Measurements from ENCODE around the gene APBA1.

The APBA1 gene

DNA sequence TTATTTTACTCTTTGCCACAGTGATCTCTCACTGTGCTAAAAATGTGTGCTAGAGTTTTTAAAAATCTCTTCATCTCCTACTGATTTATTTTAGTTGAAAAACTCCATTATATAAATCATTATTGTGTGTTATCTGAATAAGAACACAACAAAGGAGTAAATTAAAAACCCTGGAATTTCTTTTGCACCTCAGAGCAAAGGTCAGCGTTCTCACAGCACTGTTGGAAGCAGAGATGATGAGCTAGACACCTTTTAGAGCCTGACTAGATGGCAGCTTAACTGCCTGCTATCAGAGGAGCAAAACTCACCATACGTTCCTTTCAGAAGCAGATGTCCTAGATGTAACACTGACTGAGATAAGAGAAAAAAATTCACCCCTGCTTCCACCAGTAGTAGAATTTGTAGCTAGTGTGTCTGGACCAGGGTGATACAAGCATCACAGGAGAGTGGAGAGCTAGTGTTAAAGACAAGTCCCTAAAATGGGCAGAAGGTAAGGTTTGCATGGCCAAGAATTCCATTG is 200.0 kb downstream of the APBA1 start:
- DNase-seq (ENCODE audit: low spot score): no peak

- no peak for DNase-seq (ENCODE audit: low spot score)
Measured at GRCh38 chr9:69471433-69471832, 200.7 kb downstream of the APBA1 start.

- DNase-seq (ENCODE audit: low spot score): no peak
Measured at GRCh38 chr9:69470186-69470977, 201.8 kb downstream of the APBA1 start.

DNA sequence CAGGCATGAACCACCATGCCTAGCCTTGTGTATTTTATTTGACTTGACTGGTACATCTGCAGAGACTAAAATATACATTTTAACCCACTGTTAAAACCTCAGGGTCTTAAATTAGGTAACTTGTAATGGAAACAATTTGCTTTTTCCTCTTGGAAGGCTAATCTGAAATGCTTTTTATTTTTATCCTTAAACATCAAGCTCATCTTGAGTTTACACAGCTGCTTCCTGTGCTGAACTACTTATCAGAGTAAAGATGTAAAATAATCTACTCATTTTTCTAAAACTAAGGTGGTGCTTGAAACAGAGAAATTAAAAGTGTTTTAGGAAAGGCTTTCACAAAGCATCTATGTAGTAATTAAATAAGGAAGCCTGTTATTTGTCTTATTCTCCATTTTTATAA is 203.0 kb downstream of the APBA1 start:
- no peak for DNase-seq (ENCODE audit: low spot score)

GRCh38 chr9:69468380-69468779 is 203.8 kb downstream of the APBA1 start:
- DNase-seq (ENCODE audit: low spot score): no peak

DNA sequence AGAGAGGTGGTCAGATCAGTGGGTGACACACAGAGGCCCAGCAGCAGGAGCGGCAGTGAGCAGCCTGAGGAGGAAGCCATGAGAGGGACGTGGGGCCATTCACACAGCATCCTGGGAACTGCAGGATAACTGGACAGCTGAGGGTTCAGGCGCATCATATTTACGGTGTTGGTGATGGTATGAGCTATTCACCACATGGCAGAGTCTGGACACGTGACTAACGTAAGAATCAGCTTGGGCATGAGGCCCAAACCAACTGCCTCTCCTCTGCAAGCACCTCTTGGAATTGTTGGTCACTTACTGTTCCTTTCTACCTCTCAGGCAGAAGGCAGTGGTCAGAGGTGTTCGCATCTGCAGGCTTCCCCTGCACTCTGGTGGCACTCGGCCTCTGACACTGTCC is 206.0 kb downstream of the APBA1 start:
- DNase-seq (ENCODE audit: low spot score): peak; percentile 51

DNA sequence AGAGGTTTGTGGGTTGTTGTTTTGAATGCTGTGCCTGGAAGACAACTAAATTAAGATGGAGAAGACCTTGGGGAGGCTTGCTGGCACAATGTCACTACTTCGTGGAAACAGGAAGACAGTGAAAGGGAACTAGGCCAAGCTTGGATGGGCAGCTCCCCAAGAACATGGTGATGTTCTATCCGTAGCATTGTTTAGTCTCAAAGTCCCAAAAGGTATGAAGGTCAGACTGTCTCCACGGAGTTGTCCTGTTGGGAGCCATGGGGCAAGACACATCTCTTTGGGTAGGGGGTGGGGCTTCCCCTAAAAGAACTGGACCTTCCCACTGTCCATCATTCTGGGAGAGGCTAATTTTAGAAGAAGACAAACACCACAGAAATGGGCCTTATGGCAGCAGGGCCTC is 206.7 kb downstream of the APBA1 start:
- DNase-seq (ENCODE audit: low spot score): no peak

DNA sequence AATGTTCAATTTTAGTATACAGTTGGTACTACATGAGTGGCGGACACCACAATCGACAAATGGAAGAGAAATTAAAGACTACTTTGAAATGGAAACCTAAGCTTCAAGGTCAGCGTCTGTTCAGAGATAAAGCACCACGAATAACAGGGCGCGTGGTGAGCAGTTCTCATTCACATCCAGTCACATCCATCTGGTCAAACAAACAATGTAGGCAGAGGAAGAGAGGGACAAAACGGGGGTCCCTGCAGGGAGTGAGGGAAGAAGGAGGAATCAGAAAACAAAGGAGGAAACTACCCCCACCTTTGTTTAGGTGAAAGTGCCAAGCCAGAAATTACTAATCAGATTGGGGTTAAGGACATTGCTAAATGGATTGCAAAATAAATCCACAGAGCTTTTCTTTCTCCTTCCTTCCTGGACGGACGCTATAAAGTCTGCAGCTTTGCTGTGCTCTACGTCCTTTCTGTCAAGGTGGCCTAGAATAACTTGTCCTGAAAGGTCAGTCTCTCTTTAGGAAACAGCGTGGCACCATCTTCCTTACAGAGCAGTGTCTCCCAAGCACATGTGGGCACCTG is 208.6 kb downstream of the APBA1 start:
- no peak for DNase-seq (ENCODE audit: low spot score)

- no peak for DNase-seq (ENCODE audit: low spot score)
Measured at GRCh38 chr9:69462394-69462793, 209.8 kb downstream of the APBA1 start.

GRCh38 chr9:69461103-69461887 is 210.9 kb downstream of the APBA1 start:
- DNase-seq (ENCODE audit: low spot score): no peak

DNA sequence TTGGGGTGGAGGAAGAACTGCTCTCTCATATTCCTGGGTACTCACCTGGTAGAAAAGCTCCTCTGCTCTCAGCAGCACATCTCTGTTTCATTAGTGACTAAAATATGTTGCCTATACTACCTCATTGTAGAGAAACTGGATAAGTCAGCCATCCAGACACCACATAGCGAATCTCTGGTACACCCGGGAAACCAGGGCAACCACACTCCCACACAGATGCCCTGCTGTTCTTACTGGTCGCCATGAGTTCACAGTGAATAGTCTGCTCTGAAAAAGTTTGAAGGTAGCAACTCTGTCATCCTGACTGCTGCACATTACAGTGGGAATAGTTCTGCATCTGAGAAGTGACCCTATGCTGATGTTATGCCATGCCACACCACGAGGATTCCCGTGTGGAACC is 212.2 kb downstream of the APBA1 start:
- no peak for DNase-seq (ENCODE audit: low spot score)

DNA sequence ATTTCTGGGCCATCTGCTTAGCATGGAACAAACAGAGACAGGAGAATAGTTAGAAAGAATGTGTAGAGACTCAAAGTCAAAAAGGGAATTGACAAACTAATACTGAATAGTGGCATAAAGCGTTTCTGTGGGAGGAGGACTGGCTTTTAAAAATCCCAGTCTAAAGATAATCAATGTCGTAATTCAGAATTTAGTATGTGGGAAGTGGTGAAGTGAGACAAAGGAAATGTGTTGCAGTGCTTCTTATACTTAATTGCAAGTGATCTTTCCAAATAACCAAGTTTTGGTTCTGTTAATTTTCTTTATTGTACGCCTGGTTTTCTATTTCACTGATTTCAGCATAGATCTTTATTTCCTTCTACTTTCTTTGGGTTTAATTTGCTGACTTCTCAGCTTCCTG is 214.0 kb downstream of the APBA1 start:
- DNase-seq (ENCODE audit: low spot score): no peak

DNA sequence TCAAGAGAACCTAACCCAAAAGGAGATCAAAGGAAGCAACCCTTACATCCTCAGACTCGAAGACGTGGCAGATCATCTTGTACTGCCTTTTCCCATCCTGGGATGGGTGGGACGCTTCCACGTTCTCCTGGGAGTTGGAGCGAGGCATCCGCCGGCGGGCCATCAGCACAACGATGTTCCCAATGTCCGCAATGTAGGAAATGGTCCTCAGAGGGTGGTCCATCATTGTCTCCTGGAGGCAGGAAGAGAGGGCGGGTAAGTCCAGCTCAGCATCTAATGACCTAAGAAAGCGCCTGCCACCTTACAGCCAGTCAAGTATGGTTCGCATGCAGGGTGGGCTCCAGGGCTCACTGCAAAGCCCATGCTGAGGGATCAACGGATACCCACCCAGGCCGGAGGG is 216.0 kb downstream of the APBA1 start:
- DNase-seq (ENCODE audit: low spot score): no peak

DNA sequence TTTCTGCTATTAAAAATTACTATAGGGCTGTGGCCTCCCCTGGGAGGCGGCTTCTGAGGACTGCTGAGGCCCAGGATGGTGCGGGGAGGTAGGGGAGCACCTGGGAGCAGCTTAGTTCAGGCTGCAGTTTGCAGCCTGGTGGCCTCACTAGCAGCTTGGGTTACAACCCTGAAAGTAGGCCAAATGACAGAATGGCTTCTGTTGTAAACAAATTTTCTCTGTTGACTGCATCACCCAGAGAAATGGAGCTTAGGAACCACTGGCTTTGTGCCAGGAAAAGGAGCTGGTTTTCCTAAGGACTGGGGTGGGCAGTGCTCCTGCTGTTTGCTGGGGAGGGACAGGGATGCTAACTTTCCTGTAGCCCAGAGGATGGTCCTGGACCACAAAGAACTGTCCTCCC is 216.9 kb downstream of the APBA1 start:
- DNase-seq (ENCODE audit: low spot score): no peak

- DNase-seq (ENCODE audit: low spot score): no peak
Measured at GRCh38 chr9:69454321-69454720, 217.8 kb downstream of the APBA1 start.

GRCh38 chr9:69453746-69454145 is 218.4 kb downstream of the APBA1 start:
- no peak for DNase-seq (ENCODE audit: low spot score)

- peak; percentile 16 for DNase-seq (ENCODE audit: low spot score)
Measured at GRCh38 chr9:69452110-69452782, 219.9 kb downstream of the APBA1 start.

- DNase-seq (ENCODE audit: low spot score): no peak
Measured at GRCh38 chr9:69446496-69446895, 225.7 kb downstream of the APBA1 start.

DNA sequence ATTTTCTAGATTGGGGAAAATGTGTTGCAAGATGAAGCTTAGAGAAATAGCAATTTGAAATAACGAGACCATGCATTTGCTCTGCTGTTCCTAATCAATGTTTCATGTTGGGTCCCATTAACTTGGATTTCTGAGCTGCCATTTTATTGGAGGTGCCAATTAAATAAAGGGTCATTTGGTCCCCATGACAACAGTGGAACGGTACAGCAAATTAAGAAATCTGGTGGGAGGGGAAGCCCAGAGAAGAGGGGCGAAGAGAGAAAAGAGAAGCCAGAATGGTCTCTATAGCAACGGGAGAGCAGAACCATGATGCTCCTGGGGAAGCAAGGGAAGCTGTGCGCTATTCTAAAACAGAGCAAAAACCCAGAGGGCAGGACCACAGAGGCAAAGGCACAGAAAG is 226.9 kb downstream of the APBA1 start:
- no peak for DNase-seq (ENCODE audit: low spot score)

GRCh38 chr9:69444791-69445190 is 227.4 kb downstream of the APBA1 start:
- no peak for DNase-seq (ENCODE audit: low spot score)

DNA sequence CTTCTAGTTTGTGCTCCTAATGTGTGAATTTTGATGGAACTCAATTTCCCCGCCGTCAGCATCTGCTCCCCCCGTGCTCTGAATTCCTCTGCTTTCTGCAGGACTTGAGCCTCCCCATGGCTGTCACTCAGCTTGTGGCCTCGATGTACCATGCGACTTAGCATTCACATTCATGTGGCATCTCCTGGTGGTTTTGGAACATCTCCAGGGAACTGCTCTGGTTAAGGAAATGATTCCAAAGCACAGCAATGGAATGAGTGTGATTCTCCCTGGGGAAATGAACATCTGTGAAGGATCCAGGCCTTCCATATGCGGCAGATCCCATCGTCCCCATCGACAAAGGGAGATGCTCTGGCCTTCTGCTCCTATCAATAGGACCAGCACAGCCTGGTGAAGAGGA is 228.2 kb downstream of the APBA1 start:
- DNase-seq (ENCODE audit: low spot score): peak; percentile 12

DNA sequence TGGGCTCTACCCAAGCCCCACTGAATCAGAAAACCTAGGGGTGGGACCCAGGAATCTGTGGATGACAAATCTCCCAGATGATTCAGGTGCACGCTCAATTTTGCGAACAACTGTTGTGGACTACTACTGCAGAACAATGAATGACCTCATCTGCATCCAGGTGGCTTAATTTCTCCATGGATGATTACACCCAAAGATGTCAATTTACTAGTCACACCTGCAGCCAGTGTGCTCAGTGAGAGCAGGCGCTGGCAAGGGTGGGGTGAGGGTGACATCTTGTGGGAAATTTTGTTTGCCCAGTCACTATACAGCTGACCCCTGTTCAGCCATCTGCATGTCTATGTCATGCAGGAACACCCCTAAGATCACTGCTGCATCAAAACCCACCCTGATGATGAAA is 229.0 kb downstream of the APBA1 start:
- no peak for DNase-seq (ENCODE audit: low spot score)
